G401.6 (cell line): ENCODE results near the gene ADCK1.
"Not testable (repeated sequence)": the region's sequence is repeated elsewhere in the genome, so short reads cannot be mapped to it uniquely, and the experiment has no call there.

Experiments
- FAIRE-seq: peaks from 2 replicates; lab custom pipeline; 2012; peaks lifted over from hg19 to GRCh38; lab: Jason Lieb, UNC

The ADCK1 gene

GRCh38 chr14:77809011-77809410 is 9.1 kb downstream of the ADCK1 start:
- no peak for FAIRE-seq

- FAIRE-seq, result no peak
These were observed 12.1 kb downstream of the ADCK1 start for GRCh38 chr14:77812028-77812427.

- not testable (repeated sequence) for FAIRE-seq
These were observed 12.8 kb downstream of the ADCK1 start for GRCh38 chr14:77812682-77813081.

- no peak for FAIRE-seq
These were observed 22.4 kb downstream of the ADCK1 start for GRCh38 chr14:77822307-77822706.

- no peak for FAIRE-seq
These were observed 22.8 kb downstream of the ADCK1 start for GRCh38 chr14:77822741-77823140.

GRCh38 chr14:77823378-77823777 is 23.5 kb downstream of the ADCK1 start:
- no peak for FAIRE-seq

GRCh38 chr14:77825895-77826519 is 26.1 kb downstream of the ADCK1 start:
- FAIRE-seq, result no peak

GRCh38 chr14:77830692-77831091 is 30.8 kb downstream of the ADCK1 start:
- no peak for FAIRE-seq

- no peak for FAIRE-seq
These were observed 32.4 kb downstream of the ADCK1 start for GRCh38 chr14:77832297-77832696.

GRCh38 chr14:77837926-77838325 is 38.0 kb downstream of the ADCK1 start:
- FAIRE-seq, result no peak

- no peak for FAIRE-seq
These were observed 39.1 kb downstream of the ADCK1 start for GRCh38 chr14:77838831-77839511.

- no peak for FAIRE-seq
These were observed 43.3 kb downstream of the ADCK1 start for GRCh38 chr14:77843195-77843594.

GRCh38 chr14:77843651-77844050 is 43.7 kb downstream of the ADCK1 start:
- no peak for FAIRE-seq

GRCh38 chr14:77844802-77845201 is 44.9 kb downstream of the ADCK1 start:
- FAIRE-seq, result no peak

GRCh38 chr14:77848031-77848430 is 48.1 kb downstream of the ADCK1 start:
- no peak for FAIRE-seq

- no peak for FAIRE-seq
These were observed 49.8 kb downstream of the ADCK1 start for GRCh38 chr14:77849711-77850110.

GRCh38 chr14:77853919-77854318 is 54.0 kb downstream of the ADCK1 start:
- no peak for FAIRE-seq

GRCh38 chr14:77856941-77857340 is 57.0 kb downstream of the ADCK1 start:
- FAIRE-seq, result no peak

- no peak for FAIRE-seq
These were observed 60.1 kb downstream of the ADCK1 start for GRCh38 chr14:77859934-77860570.

GRCh38 chr14:77861201-77861600 is 61.3 kb downstream of the ADCK1 start:
- FAIRE-seq, result no peak

- FAIRE-seq, result no peak
These were observed 62.4 kb downstream of the ADCK1 start for GRCh38 chr14:77862154-77862786.

GRCh38 chr14:77864085-77864484 is 64.2 kb downstream of the ADCK1 start:
- FAIRE-seq, result no peak

GRCh38 chr14:77864580-77864979 is 64.7 kb downstream of the ADCK1 start:
- FAIRE-seq, result no peak
